Stomach (tissue), 9 donors: ENCODE measurements around the gene TMEM164. TPM values are rescaled to one million over a fixed set of nuclear protein-coding genes. Genes with fewer than 3 reads are reported as not detected.

Experiments used
- DNase-seq, 2 donors: peaks; one replicate each; pipeline versions ENCODE4 v3.0.0 to v3.0.0-alpha.2; 2013 to 2019
- H3K27ac ChIP-seq, 5 donors: fragments of 200-600 bp in 4 of 5; sonication (generic) in 4 of 5; one replicate each; pipeline ENCODE4 v1.5.1; 2013 to 2019; ENCODE audit warnings: mild to moderate bottlenecking in 1 of 5, moderate library complexity in 1 of 5
- H3K27me3 ChIP-seq, 3 donors: fragments of 200-600 bp; sonication (generic); one replicate each; pipeline ENCODE4 v1.5.1; 2017 to 2019; ENCODE audit warnings: mixed run types in 1 of 3
- H3K36me3 ChIP-seq, 4 donors: fragments of 200-600 bp; sonication (generic); 1 replicate in 3 of 4; 2 replicates in 1 of 4; pipeline ENCODE4 v1.5.1; 2016 to 2019
- H3K4me1 ChIP-seq, 4 donors: fragments of 200-600 bp; sonication (generic); one replicate each; pipeline ENCODE4 v1.5.1; 2016 to 2019
- H3K4me3 ChIP-seq, 4 donors: fragments of 200-600 bp; sonication (generic) in 3 of 4; one replicate each; pipeline ENCODE4 v1.5.1; 2016 to 2019; ENCODE audit warnings: mild to moderate bottlenecking in 1 of 4
- H3K9me3 ChIP-seq, 4 donors: fragments of 200-600 bp; sonication (generic); one replicate each; pipeline ENCODE4 v1.5.1; 2016 to 2019
- EP300 ChIP-seq: sonication (generic); formaldehyde crosslinking; IDR thresholded peaks from one replicate; pipeline ENCODE4 v1.6.1; 2017; ENCODE audit warnings: antibody characterized with exemption
- POLR2A ChIP-seq, 4 donors: fragments of 450-650 bp; IDR thresholded peaks; one replicate each; pipeline ENCODE4 v1.6.1; 2016; ENCODE audit warnings: antibody characterized with exemption in 4 of 4, control low read depth in 2 of 4, mild to moderate bottlenecking in 1 of 4, moderate library complexity in 1 of 4
- POLR2AphosphoS5 ChIP-seq, 3 donors: sonication (generic); formaldehyde crosslinking; IDR thresholded peaks; one replicate each; pipeline ENCODE4 v1.6.1; 2016; ENCODE audit warnings: antibody characterized with exemption in 3 of 3
- WGBS, 5 donors: extraction: QIAGEN DNeasy Blood & Tissue Kit in 3 of 5; methylation state at CpG; one replicate each; pipeline versions ENCODE4 v1.1.5 to v1.1.7; 2013 to 2018; 5-methylcytosine and 5-hydroxymethylcytosine counted together
- intact Hi-C: fragments of 100-400 bp; cut with DNase I; formaldehyde crosslinking; loops from one replicate; pipeline ENCODE4 v1.15.1; 2023; ENCODE audit warnings: low total_unique reads
- polyA plus RNA-seq, 3 donors: library from polyadenylated mRNA; stranded (reverse); fragments of 200-250 nt; gene quantifications; one replicate each; pipeline ENCODE4 v1.2.3, GENCODE V29; 2013
- total RNA-seq, 5 donors: library from RNA; depleted of rRNA; stranded (reverse); fragments of >200 nt; gene quantifications; one replicate each; pipeline versions ENCODE4 v1.1.0 to v1.2.3, GENCODE V29; 2014 to 2016
- TF ChIP-seq, protein P1 (sequence below), 7 experiments: fragments of 450-650 bp in 4 of 7; fragments of 200-600 bp in 3 of 7; sonication (generic) in 3 of 7; IDR thresholded peaks; one replicate each; pipeline ENCODE4 v1.5.1; 2016 to 2019; ENCODE audit warnings: antibody characterized with exemption in 7 of 7, control low read depth in 2 of 7, mild to moderate bottlenecking in 1 of 7
- donor health status: healthy with polysubstance abuse.
- donor health status: Bipolar disorder and iron deficiency.
- donor health status: healthy.

The TMEM164 gene
- total and polyA plus RNA-seq, 8 donors = 4.9 to 29.7 (median 11.6) TPM

DNA sequence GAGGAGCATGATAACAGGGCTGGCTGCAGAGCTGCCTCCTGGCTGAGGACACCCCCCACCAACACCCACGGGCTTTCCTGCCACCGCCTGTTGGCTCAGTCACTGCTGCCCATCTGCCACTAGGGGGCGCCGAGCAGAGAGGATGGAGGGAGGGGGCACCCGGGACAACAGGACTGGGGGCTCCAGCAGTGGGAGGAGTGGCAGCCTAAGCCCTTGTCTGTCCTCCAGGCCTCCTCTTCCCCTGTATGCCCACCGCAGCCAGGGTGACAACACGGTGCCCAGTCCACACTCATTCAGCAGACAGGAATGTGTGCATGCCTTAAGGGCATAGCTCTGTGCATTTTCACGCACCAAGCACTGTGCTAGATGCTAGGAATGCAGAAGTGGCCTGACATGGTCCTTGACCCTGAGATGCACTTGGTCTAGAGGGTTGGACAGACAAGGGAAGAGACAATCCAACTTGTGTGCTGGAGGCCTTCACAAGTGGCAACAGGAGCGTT lies 165.1 kb downstream of the TMEM164 start:
- peaks cover 0 to 4% (median 0%) of the 10 kb centered on the region in 3 donors for H3K27me3 ChIP-seq
- 33 to 64% (median 45%) methylated on average over 5 to 9 of the region's 9 CpGs for WGBS, 5 donors
- DNase-seq = peak in 1 of 2 donors; percentile 25

DNA sequence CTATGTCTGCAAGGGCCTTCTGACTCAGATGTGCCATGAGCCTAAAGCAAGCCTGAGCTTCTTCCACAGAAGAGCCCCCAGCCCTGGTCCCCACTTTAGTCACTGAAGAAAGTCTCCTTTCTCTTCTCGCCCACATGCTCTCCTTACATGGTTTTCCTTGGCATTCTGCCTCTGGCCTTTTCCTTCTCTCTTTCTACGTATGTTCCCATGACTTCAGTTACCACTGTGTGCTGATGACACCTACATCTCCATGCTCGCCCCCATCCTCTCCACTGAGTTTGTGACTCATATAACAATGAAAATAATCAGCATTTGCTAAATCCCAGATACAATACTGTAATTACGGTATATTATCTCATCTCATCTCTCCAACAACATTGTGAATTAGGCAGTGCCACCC lies 165.7 kb downstream of the TMEM164 start:
- H3K9me3 ChIP-seq = no peaks in the 10 kb centered on the region
- peaks cover 0 to 10% (median 0%) of the 10 kb centered on the region in 4 donors for H3K36me3 ChIP-seq
- no peak overlapping the region for H3K4me3 ChIP-seq
- H3K4me1 ChIP-seq = peaks cover 0 to 6% (median 0%) of the 10 kb centered on the region in 4 donors
- peaks cover 0 to 4% (median 0%) of the 10 kb centered on the region in 3 donors for H3K27me3 ChIP-seq
- WGBS, 5 donors = 59 to 95% (median 89%) methylated on average over 4 of the region's 4 CpGs
- intact Hi-C loops = no loop called here
- no peak overlapping the region for H3K27ac ChIP-seq
- no peak for DNase-seq
- TF ChIP-seq, protein P1, sequence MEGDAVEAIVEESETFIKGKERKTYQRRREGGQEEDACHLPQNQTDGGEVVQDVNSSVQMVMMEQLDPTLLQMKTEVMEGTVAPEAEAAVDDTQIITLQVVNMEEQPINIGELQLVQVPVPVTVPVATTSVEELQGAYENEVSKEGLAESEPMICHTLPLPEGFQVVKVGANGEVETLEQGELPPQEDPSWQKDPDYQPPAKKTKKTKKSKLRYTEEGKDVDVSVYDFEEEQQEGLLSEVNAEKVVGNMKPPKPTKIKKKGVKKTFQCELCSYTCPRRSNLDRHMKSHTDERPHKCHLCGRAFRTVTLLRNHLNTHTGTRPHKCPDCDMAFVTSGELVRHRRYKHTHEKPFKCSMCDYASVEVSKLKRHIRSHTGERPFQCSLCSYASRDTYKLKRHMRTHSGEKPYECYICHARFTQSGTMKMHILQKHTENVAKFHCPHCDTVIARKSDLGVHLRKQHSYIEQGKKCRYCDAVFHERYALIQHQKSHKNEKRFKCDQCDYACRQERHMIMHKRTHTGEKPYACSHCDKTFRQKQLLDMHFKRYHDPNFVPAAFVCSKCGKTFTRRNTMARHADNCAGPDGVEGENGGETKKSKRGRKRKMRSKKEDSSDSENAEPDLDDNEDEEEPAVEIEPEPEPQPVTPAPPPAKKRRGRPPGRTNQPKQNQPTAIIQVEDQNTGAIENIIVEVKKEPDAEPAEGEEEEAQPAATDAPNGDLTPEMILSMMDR (IDR thresholded peaks at IDR 0.05) = no peak
- TF ChIP-seq POLR2A (IDR thresholded peaks at IDR 0.05) (no peak), EP300 (no peak), POLR2AphosphoS5 (IDR thresholded peaks at IDR 0.05) (no peak)

More for the DNA sequence above, 165.1 kb downstream of the TMEM164 start:
- intact Hi-C loops = no loop called here
- no peak overlapping the region for H3K4me3 ChIP-seq
- TF ChIP-seq POLR2AphosphoS5 (IDR thresholded peaks at IDR 0.05) = no peak
- TF ChIP-seq, protein P1 (IDR thresholded peaks at IDR 0.05) = peak in 5 of 7 experiments; percentile 8 to 54 (median 24)
- H3K4me1 ChIP-seq = peaks cover 0 to 2% (median 0%) of the 10 kb centered on the region in 4 donors
- no peak overlapping the region for H3K27ac ChIP-seq
- no peaks in the 10 kb centered on the region for H3K9me3 ChIP-seq
- peaks cover 0 to 10% (median 0%) of the 10 kb centered on the region in 4 donors for H3K36me3 ChIP-seq

DNA sequence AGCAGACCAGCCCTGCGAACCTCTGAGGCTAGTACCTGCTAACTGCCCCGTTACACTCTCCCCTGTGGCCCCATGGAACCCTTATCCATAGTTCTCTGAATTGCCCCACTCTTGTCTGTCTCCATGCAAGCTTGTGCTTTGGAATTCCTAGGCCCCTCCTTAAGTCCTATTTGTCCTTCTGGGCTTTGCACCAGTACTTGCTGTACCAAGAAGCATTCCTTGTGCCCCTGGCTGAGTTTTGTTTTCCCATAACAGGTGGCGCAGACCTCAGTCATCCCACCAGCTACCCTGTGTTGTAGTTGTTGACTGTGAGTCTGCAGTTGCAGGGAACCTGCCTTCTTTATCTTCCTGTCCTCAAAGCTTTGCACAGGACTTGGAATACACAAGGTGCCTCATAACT lies 167.1 kb downstream of the TMEM164 start:
- intact Hi-C loops = no loop called here
- 76 to 100% (median 87%) methylated on average over 1 to 3 of the region's 3 CpGs for WGBS, 5 donors
- H3K4me1 ChIP-seq = peaks cover 0 to 6% (median 0%) of the 10 kb centered on the region in 4 donors
- no peak for DNase-seq
- peaks cover 0 to 4% (median 0%) of the 10 kb centered on the region in 3 donors for H3K27me3 ChIP-seq
- no peak overlapping the region for H3K27ac ChIP-seq
- H3K9me3 ChIP-seq = no peaks in the 10 kb centered on the region
- TF ChIP-seq POLR2A (IDR thresholded peaks at IDR 0.05) (no peak), POLR2AphosphoS5 (IDR thresholded peaks at IDR 0.05) (no peak), EP300 (no peak)
- TF ChIP-seq, protein P1 (IDR thresholded peaks at IDR 0.05) = no peak
- no peak overlapping the region for H3K4me3 ChIP-seq
- peaks cover 0 to 10% (median 0%) of the 10 kb centered on the region in 4 donors for H3K36me3 ChIP-seq

DNA sequence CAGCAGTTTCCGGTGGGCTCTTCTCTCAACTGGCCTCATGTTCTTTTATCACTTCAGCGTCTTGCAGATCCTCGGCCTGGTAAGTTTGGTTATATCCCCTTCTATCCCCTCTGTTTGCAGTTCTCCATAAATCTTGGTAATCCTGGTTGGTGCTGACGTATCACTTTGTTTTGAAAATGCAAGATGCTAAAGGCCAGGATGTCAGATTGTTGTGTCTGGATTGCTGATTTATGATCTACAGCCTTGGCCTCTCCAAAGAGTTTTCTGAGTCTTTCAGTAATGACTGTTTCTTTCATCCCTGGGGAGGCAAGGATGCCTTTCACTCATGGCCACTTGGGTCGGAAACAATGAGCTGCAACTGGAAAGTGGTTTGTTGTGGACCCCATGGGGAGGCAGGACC lies 168.5 kb downstream of the TMEM164 start:
- DNase-seq = no peak
- intact Hi-C loops = no loop called here
- 69 to 87% (median 82%) methylated on average over 5 of the region's 5 CpGs for WGBS, 5 donors
- Histone ChIP-seq H3K36me3 (peaks cover 0 to 10% (median 0%) of the 10 kb centered on the region in 4 donors), H3K9me3 (no peaks in the 10 kb centered on the region), H3K4me1 (peaks cover 0 to 6% (median 0%) of the 10 kb centered on the region in 4 donors), H3K27me3 (peaks cover 0 to 4% (median 0%) of the 10 kb centered on the region in 3 donors), H3K27ac (no peak overlapping the region), H3K4me3 (no peak overlapping the region)
- TF ChIP-seq POLR2A (IDR thresholded peaks at IDR 0.05) = no peak
- no peak for TF ChIP-seq POLR2AphosphoS5 (IDR thresholded peaks at IDR 0.05)
- no peak for TF ChIP-seq EP300
- TF ChIP-seq, protein P1 (IDR thresholded peaks at IDR 0.05) = no peak
